Measurements from ENCODE around the gene SPHK2. TPM values are rescaled to one million over a fixed set of nuclear protein-coding genes. Genes with fewer than 3 reads are reported as not detected.

Gene SPHK2
- total and polyA plus RNA-seq, 9 donors: 2.9 to 37.2 (median 25.4) TPM

- no peak overlapping the region for H3K27ac ChIP-seq
- H3K27me3 ChIP-seq: no peaks in the 10 kb centered on the region
- no peaks in the 10 kb centered on the region for H3K9me3 ChIP-seq
- no peaks in the 10 kb centered on the region for H3K36me3 ChIP-seq
- WGBS, 3 donors: 79 to 93% (median 88%) methylated on average over 13 to 14 of the region's 14 CpGs
- TF ChIP-seq CTCF (IDR thresholded peaks at IDR 0.05) (no peak), EP300 (IDR thresholded peaks at IDR 0.05) (no peak), POLR2A (IDR thresholded peaks at IDR 0.05) (no peak)
- no peak for DNase-seq
- no peaks in the 10 kb centered on the region for H3K4me1 ChIP-seq (ENCODE audit: insufficient read depth)
- intact Hi-C loops (cut with DNase I): no loop called here
- H3K4me3 ChIP-seq: no peak overlapping the region
Observed at GRCh38 chr19:48664476-48664875, 45.2 kb downstream of the SPHK2 start.

GRCh38 chr19:48665786-48666185 lies 46.5 kb downstream of the SPHK2 start:
- Histone ChIP-seq H3K27me3 (no peaks in the 10 kb centered on the region), H3K27ac (no peak overlapping the region), H3K36me3 (no peaks in the 10 kb centered on the region), H3K9me3 (no peaks in the 10 kb centered on the region), H3K4me3 (no peak overlapping the region), H3K4me1 (ENCODE audit: insufficient read depth) (no peaks in the 10 kb centered on the region)
- TF ChIP-seq CTCF (IDR thresholded peaks at IDR 0.05): no peak
- TF ChIP-seq EP300 (IDR thresholded peaks at IDR 0.05): no peak
- no peak for TF ChIP-seq POLR2A (IDR thresholded peaks at IDR 0.05)
- WGBS, 3 donors: 86 to 95% (median 91%) methylated on average over 6 of the region's 6 CpGs
- intact Hi-C loops (cut with DNase I): no loop called here
- no peak for DNase-seq

- intact Hi-C loops (cut with DNase I): no loop called here
- Histone ChIP-seq H3K9me3 (no peaks in the 10 kb centered on the region), H3K4me1 (ENCODE audit: insufficient read depth) (no peaks in the 10 kb centered on the region), H3K4me3 (no peak overlapping the region), H3K36me3 (no peaks in the 10 kb centered on the region), H3K27me3 (no peaks in the 10 kb centered on the region), H3K27ac (no peak overlapping the region)
- DNase-seq: no peak
- 68 to 81% (median 68%) methylated on average over 3 of the region's 3 CpGs for WGBS, 3 donors
- TF ChIP-seq CTCF (IDR thresholded peaks at IDR 0.05): no peak
- TF ChIP-seq EP300 (IDR thresholded peaks at IDR 0.05): no peak
- no peak for TF ChIP-seq POLR2A (IDR thresholded peaks at IDR 0.05)
Observed at GRCh38 chr19:48668332-48668731, 49.0 kb downstream of the SPHK2 start.

- 90 to 96% (median 94%) methylated on average over 2 of the region's 2 CpGs for WGBS, 3 donors
- intact Hi-C loops (cut with DNase I): no loop called here
- no peak overlapping the region for H3K27ac ChIP-seq
- H3K9me3 ChIP-seq: no peaks in the 10 kb centered on the region
- no peaks in the 10 kb centered on the region for H3K27me3 ChIP-seq
- DNase-seq: no peak
- H3K4me3 ChIP-seq: no peak overlapping the region
- no peak for TF ChIP-seq POLR2A (IDR thresholded peaks at IDR 0.05)
- H3K4me1 ChIP-seq (ENCODE audit: insufficient read depth): no peaks in the 10 kb centered on the region
- H3K36me3 ChIP-seq: no peaks in the 10 kb centered on the region
Observed at GRCh38 chr19:48668761-48669160, 49.5 kb downstream of the SPHK2 start.

- H3K36me3 ChIP-seq: no peaks in the 10 kb centered on the region
- H3K4me3 ChIP-seq: no peak overlapping the region
- no peak for DNase-seq
- no peaks in the 10 kb centered on the region for H3K27me3 ChIP-seq
- WGBS, 3 donors: 92 to 93% (median 92%) methylated on average over 25 to 26 of the region's 26 CpGs
- TF ChIP-seq CTCF (IDR thresholded peaks at IDR 0.05) (no peak), POLR2A (IDR thresholded peaks at IDR 0.05) (no peak), EP300 (IDR thresholded peaks at IDR 0.05) (no peak)
- intact Hi-C loops (cut with DNase I): no loop called here
- H3K4me1 ChIP-seq (ENCODE audit: insufficient read depth): peaks cover 1% of the 10 kb centered on the region
- H3K9me3 ChIP-seq: no peaks in the 10 kb centered on the region
- no peak overlapping the region for H3K27ac ChIP-seq
Observed at GRCh38 chr19:48669903-48670668, 50.8 kb downstream of the SPHK2 start.

Data from ovary (tissue), 9 donors.